Esophagus (tissue), 2 donors: ENCODE results near the gene CYFIP2. TPM values are rescaled to one million over a fixed set of nuclear protein-coding genes. Genes with fewer than 3 reads are reported as not detected.

Experiments
- H3K27ac ChIP-seq, 2 donors: one replicate each; pipeline ENCODE4 v1.5.1; 2013; ENCODE audit warnings: low read depth in 2 of 2, mild to moderate bottlenecking in 2 of 2, inconsistent platforms in 1 of 2, low read length in 1 of 2, moderate library complexity in 1 of 2
- H3K27me3 ChIP-seq, 2 donors: one replicate each; pipeline ENCODE4 v1.6.1; 2013; ENCODE audit warnings: low read length in 2 of 2, control low read depth in 1 of 2, mild to moderate bottlenecking in 1 of 2; ENCODE audit not compliant: insufficient read depth in 2 of 2, control insufficient read depth in 1 of 2
- H3K36me3 ChIP-seq, 2 donors: one replicate each; pipeline ENCODE4 v1.6.1; 2013; ENCODE audit warnings: low read length in 1 of 2; ENCODE audit not compliant: control insufficient read depth in 2 of 2, insufficient read depth in 2 of 2
- H3K4me1 ChIP-seq, 2 donors: one replicate each; pipeline ENCODE4 v1.6.1; 2013; ENCODE audit warnings: low read length in 1 of 2; ENCODE audit not compliant: control insufficient read depth in 2 of 2, insufficient read depth in 2 of 2
- H3K4me3 ChIP-seq, 2 donors: one replicate each; pipeline ENCODE4 v1.5.1; 2013; ENCODE audit warnings: low read length in 2 of 2, mild to moderate bottlenecking in 2 of 2, low read depth in 1 of 2, moderate library complexity in 1 of 2
- H3K9me3 ChIP-seq, 2 donors: one replicate each; pipeline ENCODE4 v1.6.1; 2013; ENCODE audit warnings: mild to moderate bottlenecking in 2 of 2, low read depth in 1 of 2, low read length in 1 of 2, moderate library complexity in 1 of 2; ENCODE audit not compliant: control insufficient read depth in 2 of 2, insufficient read depth in 1 of 2
- WGBS, 2 donors: extraction: QIAGEN DNeasy Blood & Tissue Kit; methylation state at CpG; one replicate each; pipeline ENCODE4 v1.1.7; 2013; 5-methylcytosine and 5-hydroxymethylcytosine counted together
- polyA plus RNA-seq, 2 donors: library from polyadenylated mRNA; stranded (reverse); fragments of 200-250 nt; gene quantifications; one replicate each; pipeline ENCODE4 v1.2.3, GENCODE V29; 2013
- donor health status: healthy with polysubstance abuse.
- donor health status: Bipolar disorder and iron deficiency.

The CYFIP2 gene
- polyA plus RNA-seq, 2 donors = 2.0 to 3.3 TPM

GRCh38 chr5:157444224-157444623, 178.3 kb downstream of the CYFIP2 start:
- H3K27ac ChIP-seq = no peak overlapping the region
- H3K27me3 ChIP-seq = no peaks in the 10 kb centered on the region
- H3K9me3 ChIP-seq = no peaks in the 10 kb centered on the region
- peaks cover 0 to 6% of the 10 kb centered on the region in 2 donors for H3K4me1 ChIP-seq
- no peak overlapping the region for H3K4me3 ChIP-seq
- 52 to 66% methylated on average over 4 of the region's 4 CpGs for WGBS, 2 donors
- H3K36me3 ChIP-seq = no peaks in the 10 kb centered on the region

Other genes starting within 250 kb of the CYFIP2 start
- not detected for gene HAVCR1, start 207.0 kb upstream of the CYFIP2 start, polyA plus RNA-seq
- under 1 TPM; 0.47 to 0.91 TPM for gene HAVCR2, start 157.1 kb upstream of the CYFIP2 start, polyA plus RNA-seq
- gene MED7, start 123.3 kb upstream of the CYFIP2 start, polyA plus RNA-seq = 1 to 10 TPM; 7.4 to 8.2 TPM
- not detected for gene GARIN3, start 99.9 kb upstream of the CYFIP2 start, polyA plus RNA-seq
- gene ITK, start 85.3 kb upstream of the CYFIP2 start, polyA plus RNA-seq = under 1 TPM; 0.58 to 0.84 TPM
- 10 to 100 TPM in 1 of 2 donors, 1 to 10 TPM in 1; 5.4 to 15.1 TPM for gene NIPAL4, start 194.1 kb downstream of the CYFIP2 start, polyA plus RNA-seq